ENCODE measurements around the gene TPTE2. TPM values are rescaled to one million over a fixed set of nuclear protein-coding genes. Genes with fewer than 3 reads are reported as not detected.

TPTE2 gene
- total and polyA plus RNA-seq, 2 experiments from 2014 or later, result not detected

DNA sequence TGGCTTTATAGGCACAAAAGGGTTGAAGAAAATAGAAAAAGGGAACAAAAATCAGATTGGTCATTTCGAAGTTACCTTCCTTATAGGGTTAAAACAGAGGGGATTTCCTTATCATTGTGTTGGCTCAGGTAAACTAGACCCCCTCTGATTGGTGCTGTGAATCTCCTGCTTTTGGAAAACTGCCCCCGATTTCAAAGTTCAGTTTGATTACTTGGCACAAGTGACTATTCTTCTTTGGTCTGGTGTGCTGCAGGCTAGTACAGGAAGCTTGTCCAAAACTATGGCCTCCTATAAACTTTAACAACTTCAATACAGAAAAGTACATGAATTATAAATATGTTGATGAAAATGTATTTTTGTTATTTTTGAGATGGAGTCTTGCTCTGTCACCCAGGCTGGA, 13.9 kb upstream of the TPTE2 start:
- DNase-seq (ENCODE audit: low spot score) (no peak), ATAC-seq (no peak)
- TF ChIP-seq NANOG (IDR thresholded peaks at IDR 0.05; ENCODE audit: borderline replicate concordance), result no peak
- no peak for TF ChIP-seq ZNF114 (CRISPR knock-in tag; IDR thresholded peaks at IDR 0.05)
- no peak for TF ChIP-seq EZH2phosphoT487 (IDR thresholded peaks at IDR 0.05; ENCODE audit: unreplicated experiment)
- TF ChIP-seq, protein P1, sequence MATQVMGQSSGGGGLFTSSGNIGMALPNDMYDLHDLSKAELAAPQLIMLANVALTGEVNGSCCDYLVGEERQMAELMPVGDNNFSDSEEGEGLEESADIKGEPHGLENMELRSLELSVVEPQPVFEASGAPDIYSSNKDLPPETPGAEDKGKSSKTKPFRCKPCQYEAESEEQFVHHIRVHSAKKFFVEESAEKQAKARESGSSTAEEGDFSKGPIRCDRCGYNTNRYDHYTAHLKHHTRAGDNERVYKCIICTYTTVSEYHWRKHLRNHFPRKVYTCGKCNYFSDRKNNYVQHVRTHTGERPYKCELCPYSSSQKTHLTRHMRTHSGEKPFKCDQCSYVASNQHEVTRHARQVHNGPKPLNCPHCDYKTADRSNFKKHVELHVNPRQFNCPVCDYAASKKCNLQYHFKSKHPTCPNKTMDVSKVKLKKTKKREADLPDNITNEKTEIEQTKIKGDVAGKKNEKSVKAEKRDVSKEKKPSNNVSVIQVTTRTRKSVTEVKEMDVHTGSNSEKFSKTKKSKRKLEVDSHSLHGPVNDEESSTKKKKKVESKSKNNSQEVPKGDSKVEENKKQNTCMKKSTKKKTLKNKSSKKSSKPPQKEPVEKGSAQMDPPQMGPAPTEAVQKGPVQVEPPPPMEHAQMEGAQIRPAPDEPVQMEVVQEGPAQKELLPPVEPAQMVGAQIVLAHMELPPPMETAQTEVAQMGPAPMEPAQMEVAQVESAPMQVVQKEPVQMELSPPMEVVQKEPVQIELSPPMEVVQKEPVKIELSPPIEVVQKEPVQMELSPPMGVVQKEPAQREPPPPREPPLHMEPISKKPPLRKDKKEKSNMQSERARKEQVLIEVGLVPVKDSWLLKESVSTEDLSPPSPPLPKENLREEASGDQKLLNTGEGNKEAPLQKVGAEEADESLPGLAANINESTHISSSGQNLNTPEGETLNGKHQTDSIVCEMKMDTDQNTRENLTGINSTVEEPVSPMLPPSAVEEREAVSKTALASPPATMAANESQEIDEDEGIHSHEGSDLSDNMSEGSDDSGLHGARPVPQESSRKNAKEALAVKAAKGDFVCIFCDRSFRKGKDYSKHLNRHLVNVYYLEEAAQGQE (IDR thresholded peaks at IDR 0.05; ENCODE audit: unreplicated experiment), result no peak
- no peak for TF ChIP-seq EZH2 (IDR thresholded peaks at IDR 0.05; ENCODE audit: low read depth, unreplicated experiment)
- no peak for TF ChIP-seq CREB1 (CRISPR knock-in tag; IDR thresholded peaks at IDR 0.05; ENCODE audit: low read depth)
- TF ChIP-seq, protein P2, sequence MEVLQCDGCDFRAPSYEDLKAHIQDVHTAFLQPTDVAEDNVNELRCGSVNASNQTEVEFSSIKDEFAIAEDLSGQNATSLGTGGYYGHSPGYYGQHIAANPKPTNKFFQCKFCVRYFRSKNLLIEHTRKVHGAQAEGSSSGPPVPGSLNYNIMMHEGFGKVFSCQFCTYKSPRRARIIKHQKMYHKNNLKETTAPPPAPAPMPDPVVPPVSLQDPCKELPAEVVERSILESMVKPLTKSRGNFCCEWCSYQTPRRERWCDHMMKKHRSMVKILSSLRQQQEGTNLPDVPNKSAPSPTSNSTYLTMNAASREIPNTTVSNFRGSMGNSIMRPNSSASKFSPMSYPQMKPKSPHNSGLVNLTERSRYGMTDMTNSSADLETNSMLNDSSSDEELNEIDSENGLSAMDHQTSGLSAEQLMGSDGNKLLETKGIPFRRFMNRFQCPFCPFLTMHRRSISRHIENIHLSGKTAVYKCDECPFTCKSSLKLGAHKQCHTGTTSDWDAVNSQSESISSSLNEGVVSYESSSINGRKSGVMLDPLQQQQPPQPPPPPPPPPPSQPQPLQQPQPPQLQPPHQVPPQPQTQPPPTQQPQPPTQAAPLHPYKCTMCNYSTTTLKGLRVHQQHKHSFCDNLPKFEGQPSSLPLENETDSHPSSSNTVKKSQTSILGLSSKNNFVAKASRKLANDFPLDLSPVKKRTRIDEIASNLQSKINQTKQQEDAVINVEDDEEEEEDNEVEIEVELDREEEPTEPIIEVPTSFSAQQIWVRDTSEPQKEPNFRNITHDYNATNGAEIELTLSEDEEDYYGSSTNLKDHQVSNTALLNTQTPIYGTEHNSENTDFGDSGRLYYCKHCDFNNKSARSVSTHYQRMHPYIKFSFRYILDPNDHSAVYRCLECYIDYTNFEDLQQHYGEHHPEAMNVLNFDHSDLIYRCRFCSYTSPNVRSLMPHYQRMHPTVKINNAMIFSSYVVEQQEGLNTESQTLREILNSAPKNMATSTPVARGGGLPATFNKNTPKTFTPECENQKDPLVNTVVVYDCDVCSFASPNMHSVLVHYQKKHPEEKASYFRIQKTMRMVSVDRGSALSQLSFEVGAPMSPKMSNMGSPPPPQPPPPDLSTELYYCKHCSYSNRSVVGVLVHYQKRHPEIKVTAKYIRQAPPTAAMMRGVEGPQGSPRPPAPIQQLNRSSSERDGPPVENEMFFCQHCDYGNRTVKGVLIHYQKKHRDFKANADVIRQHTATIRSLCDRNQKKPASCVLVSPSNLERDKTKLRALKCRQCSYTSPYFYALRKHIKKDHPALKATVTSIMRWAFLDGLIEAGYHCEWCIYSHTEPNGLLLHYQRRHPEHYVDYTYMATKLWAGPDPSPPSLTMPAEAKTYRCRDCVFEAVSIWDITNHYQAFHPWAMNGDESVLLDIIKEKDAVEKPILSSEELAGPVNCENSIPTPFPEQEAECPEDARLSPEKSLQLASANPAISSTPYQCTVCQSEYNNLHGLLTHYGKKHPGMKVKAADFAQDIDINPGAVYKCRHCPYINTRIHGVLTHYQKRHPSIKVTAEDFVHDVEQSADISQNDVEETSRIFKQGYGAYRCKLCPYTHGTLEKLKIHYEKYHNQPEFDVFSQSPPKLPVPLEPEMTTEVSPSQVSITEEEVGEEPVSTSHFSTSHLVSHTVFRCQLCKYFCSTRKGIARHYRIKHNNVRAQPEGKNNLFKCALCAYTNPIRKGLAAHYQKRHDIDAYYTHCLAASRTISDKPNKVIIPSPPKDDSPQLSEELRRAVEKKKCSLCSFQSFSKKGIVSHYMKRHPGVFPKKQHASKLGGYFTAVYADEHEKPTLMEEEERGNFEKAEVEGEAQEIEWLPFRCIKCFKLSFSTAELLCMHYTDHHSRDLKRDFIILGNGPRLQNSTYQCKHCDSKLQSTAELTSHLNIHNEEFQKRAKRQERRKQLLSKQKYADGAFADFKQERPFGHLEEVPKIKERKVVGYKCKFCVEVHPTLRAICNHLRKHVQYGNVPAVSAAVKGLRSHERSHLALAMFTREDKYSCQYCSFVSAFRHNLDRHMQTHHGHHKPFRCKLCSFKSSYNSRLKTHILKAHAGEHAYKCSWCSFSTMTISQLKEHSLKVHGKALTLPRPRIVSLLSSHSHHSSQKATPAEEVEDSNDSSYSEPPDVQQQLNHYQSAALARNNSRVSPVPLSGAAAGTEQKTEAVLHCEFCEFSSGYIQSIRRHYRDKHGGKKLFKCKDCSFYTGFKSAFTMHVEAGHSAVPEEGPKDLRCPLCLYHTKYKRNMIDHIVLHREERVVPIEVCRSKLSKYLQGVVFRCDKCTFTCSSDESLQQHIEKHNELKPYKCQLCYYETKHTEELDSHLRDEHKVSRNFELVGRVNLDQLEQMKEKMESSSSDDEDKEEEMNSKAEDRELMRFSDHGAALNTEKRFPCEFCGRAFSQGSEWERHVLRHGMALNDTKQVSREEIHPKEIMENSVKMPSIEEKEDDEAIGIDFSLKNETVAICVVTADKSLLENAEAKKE (CRISPR knock-in tag; IDR thresholded peaks at IDR 0.05), result no peak
- no peak for TF ChIP-seq STAT1 (IDR thresholded peaks at IDR 0.05; ENCODE audit: unreplicated experiment)
- Histone ChIP-seq H3K4me1 (ENCODE audit: insufficient read depth) (no peaks in the 10 kb centered on the region), H3K27me3 (ENCODE audit: insufficient read depth) (no peaks in the 10 kb centered on the region), H4K20me1 (replicated peaks; ENCODE audit: insufficient read depth) (no peaks in the 10 kb centered on the region), H3K27ac (ENCODE audit: low read depth) (no peak overlapping the region), H2AFZ (no peak overlapping the region), H3K4me3 (no peak overlapping the region), H3K36me3 (ENCODE audit: insufficient read depth) (no peaks in the 10 kb centered on the region), H3F3A (replicated peaks; ENCODE audit: low read depth) (no peaks in the 10 kb centered on the region), H3K9me2 (ENCODE audit: insufficient read depth) (no peaks in the 10 kb centered on the region), H3K4me2 (no peak overlapping the region), H3K79me2 (replicated peaks; ENCODE audit: insufficient read depth) (no peaks in the 10 kb centered on the region)
- Mint-ChIP-seq H3K27me3 (ENCODE audit: insufficient read depth, low read depth, poor library complexity) (peaks cover 4% of the 10 kb centered on the region), H3K27ac (no peak overlapping the region), H3K4me1 (no peaks in the 10 kb centered on the region), H3K36me3 (ENCODE audit: low read depth) (peaks cover 12% of the 10 kb centered on the region; the same call in 1 of the 3 replicates), H3K9me3 (peaks cover 81% of the 10 kb centered on the region), H3K4me3 (no peak overlapping the region)
